HFFc6 (cell line): ENCODE data around the gene ADAMTS17. TPM values are rescaled to one million over a fixed set of nuclear protein-coding genes. Genes with fewer than 3 reads are reported as not detected.

Source experiments
- DNase-seq: peaks from one replicate; pipeline ENCODE4 v3.0.0-alpha.2; 2018
- H3K27ac Mint-ChIP-seq: 2 replicates; pipeline ENCODE4 v1.8.0; 2020; ENCODE audit warnings: mild to moderate bottlenecking, mixed read lengths
- H3K27me3 Mint-ChIP-seq: 2 replicates; pipeline ENCODE4 v1.8.0; 2021; ENCODE audit warnings: mild to moderate bottlenecking, moderate library complexity, mixed read lengths; ENCODE audit not compliant: insufficient read depth
- H3K36me3 Mint-ChIP-seq: 2 replicates; pipeline ENCODE4 v1.8.0; 2021; ENCODE audit warnings: low read depth, mixed read lengths
- H3K4me1 Mint-ChIP-seq: 2 replicates; pipeline ENCODE4 v1.8.0; 2020; ENCODE audit warnings: low read depth, mixed read lengths
- H3K4me3 Mint-ChIP-seq: 2 replicates; pipeline ENCODE4 v1.8.0; 2020; ENCODE audit warnings: mild to moderate bottlenecking, moderate library complexity, mixed read lengths
- H3K9me3 Mint-ChIP-seq: 2 replicates; pipeline ENCODE4 v1.8.0; 2020; ENCODE audit warnings: mild to moderate bottlenecking, mixed read lengths
- total RNA-seq, 6 experiments: library from RNA; stranded (reverse); fragmentation: NEBNext Ultra II Directional; extraction: Animal tissue kit (Norgen Biotek cat#: 25700); gene quantifications; 2 replicates in 1 of 6; 3 replicates in 5 of 6; pipeline ENCODE4 v1.2.3, GENCODE V29; 2021
- TF ChIP-seq, protein P1 (sequence below): fragments of 200-600 bp; sonication (generic); IDR thresholded peaks from 2 replicates; pipeline ENCODE4 v1.5.0; 2021; ENCODE audit warnings: antibody characterized with exemption, mild to moderate bottlenecking

The ADAMTS17 gene
- total RNA-seq, 6 experiments from 2014 or later: not detected

DNA sequence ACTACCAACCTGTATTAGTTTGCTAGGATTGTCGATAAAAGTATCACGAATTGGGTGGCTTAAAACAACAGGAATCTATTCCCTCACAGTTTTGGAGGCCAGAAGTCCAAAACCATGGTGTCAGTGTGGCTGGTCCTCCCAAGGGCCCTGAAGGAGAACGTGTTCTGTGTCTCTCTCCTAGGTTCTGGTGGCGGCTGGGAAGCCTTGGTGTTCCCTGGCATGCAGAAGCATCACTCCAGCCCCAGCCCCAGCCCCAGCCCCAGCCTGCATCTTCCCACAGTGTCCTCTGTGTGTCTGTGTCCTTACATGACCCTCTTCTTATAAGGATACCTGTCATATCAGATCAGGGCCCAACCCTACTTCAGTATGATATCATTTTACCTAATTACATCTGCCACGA is 336.1 kb downstream of the ADAMTS17 start:
- Mint-ChIP-seq H3K36me3 (no peaks in the 10 kb centered on the region), H3K27me3 (no peaks in the 10 kb centered on the region; the same call in 1 of the 2 replicates), H3K27ac (no peak overlapping the region), H3K4me1 (no peaks in the 10 kb centered on the region; the same call in 1 of the 2 replicates), H3K9me3 (peaks cover 72% of the 10 kb centered on the region), H3K4me3 (no peak overlapping the region)
- TF ChIP-seq, protein P1, sequence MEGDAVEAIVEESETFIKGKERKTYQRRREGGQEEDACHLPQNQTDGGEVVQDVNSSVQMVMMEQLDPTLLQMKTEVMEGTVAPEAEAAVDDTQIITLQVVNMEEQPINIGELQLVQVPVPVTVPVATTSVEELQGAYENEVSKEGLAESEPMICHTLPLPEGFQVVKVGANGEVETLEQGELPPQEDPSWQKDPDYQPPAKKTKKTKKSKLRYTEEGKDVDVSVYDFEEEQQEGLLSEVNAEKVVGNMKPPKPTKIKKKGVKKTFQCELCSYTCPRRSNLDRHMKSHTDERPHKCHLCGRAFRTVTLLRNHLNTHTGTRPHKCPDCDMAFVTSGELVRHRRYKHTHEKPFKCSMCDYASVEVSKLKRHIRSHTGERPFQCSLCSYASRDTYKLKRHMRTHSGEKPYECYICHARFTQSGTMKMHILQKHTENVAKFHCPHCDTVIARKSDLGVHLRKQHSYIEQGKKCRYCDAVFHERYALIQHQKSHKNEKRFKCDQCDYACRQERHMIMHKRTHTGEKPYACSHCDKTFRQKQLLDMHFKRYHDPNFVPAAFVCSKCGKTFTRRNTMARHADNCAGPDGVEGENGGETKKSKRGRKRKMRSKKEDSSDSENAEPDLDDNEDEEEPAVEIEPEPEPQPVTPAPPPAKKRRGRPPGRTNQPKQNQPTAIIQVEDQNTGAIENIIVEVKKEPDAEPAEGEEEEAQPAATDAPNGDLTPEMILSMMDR: no peak
- no peak for DNase-seq

DNA sequence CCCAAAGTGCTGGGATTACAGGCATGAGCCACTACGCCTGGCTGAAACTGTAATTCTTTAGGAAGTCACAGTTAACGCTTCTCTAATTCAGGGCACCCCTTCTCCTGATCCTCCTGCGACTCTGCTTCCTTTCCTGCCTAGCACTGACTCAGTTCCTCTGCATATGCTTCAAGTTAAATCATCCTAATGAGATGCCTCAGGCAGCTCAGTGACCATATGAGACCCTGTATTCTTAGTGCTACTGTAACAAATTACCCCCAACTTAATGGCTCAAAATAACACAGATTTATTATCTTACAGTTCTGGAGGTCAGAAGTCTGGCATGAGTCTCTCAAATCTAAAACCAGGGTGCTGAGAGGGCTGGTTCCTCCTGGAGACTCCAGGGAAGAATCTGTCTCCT is 336.8 kb downstream of the ADAMTS17 start:
- no peak overlapping the region for H3K27ac Mint-ChIP-seq
- no peaks in the 10 kb centered on the region; the same call in 1 of the 2 replicates for H3K4me1 Mint-ChIP-seq
- no peaks in the 10 kb centered on the region for H3K36me3 Mint-ChIP-seq
- no peak for DNase-seq
- no peak overlapping the region for H3K4me3 Mint-ChIP-seq
- TF ChIP-seq, protein P1: no peak
- H3K27me3 Mint-ChIP-seq: no peaks in the 10 kb centered on the region; the same call in 1 of the 2 replicates
- peaks cover 70% of the 10 kb centered on the region for H3K9me3 Mint-ChIP-seq

DNA sequence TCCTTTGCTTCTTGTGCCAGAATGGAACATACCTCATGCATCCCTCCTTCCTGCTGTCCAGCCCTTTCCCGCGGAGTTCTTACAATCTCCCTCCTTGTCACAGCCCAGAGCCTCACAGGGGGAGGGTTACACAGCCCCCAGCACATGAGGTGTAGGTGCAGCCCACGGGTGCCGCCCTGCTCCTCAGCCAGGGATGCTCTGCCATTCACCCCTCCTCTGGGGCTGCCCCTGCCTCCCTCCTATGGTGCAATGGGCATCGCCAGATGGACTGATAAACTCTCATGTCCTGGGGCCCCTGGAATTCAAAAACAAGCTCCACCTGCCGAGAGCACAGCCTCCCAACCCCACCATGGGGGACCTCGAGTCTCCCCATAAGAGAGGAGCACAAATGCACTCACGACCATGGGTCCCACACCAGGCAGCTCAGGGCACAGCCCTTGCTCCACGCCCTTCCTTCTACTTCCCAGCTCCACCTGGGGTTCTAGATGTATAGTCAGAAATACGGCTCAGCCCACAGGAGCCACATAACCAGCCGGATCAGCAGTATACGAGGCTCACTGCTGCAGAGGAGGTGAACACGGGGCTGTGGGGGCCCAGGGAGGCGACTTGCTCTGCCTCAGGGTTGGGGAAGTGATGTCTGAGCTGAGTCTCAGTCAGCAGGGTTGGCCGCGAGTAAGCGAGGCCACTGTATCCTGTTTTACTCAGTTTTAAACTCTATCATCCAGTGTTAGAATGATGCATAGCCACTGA is 338.8 kb downstream of the ADAMTS17 start:
- no peak overlapping the region for H3K27ac Mint-ChIP-seq
- peaks cover 55% of the 10 kb centered on the region for H3K9me3 Mint-ChIP-seq
- no peaks in the 10 kb centered on the region; the same call in 1 of the 2 replicates for H3K4me1 Mint-ChIP-seq
- no peak overlapping the region for H3K4me3 Mint-ChIP-seq
- TF ChIP-seq, protein P1: no peak
- peaks cover 4% of the 10 kb centered on the region; the same call in 1 of the 2 replicates for H3K27me3 Mint-ChIP-seq
- H3K36me3 Mint-ChIP-seq: no peaks in the 10 kb centered on the region
- no peak for DNase-seq

DNA sequence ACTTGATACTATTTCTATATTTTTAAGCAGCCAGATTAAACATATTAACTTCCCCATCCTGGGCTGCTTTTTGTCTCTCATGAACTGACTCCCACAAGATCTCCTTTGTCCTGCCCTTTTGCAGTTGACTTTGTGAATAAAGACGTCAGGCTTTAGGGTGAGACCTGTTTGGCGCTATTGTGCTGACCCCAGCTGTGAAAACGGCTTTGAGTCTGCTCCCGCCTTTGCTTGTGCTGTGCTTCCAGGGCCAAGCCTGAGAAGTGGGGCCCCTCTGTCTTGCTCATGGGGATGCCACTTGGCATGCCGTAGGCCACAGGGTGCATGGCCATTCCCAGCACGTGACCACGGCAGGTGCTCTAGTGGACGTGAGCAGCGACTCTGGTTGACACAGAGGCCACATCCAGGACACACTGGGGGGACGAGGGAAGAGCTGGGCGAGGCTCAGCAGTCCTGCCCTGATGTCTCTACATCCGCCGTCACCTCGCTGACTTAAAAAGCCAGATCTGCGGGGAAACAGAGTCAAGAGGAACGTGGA is 339.6 kb downstream of the ADAMTS17 start:
- Mint-ChIP-seq H3K27ac (no peak overlapping the region), H3K4me3 (no peak overlapping the region), H3K27me3 (peaks cover 6% of the 10 kb centered on the region; the same call in 1 of the 2 replicates), H3K9me3 (peaks cover 47% of the 10 kb centered on the region), H3K4me1 (no peaks in the 10 kb centered on the region; the same call in 1 of the 2 replicates), H3K36me3 (no peaks in the 10 kb centered on the region)
- no peak for DNase-seq
- TF ChIP-seq, protein P1: no peak

DNA sequence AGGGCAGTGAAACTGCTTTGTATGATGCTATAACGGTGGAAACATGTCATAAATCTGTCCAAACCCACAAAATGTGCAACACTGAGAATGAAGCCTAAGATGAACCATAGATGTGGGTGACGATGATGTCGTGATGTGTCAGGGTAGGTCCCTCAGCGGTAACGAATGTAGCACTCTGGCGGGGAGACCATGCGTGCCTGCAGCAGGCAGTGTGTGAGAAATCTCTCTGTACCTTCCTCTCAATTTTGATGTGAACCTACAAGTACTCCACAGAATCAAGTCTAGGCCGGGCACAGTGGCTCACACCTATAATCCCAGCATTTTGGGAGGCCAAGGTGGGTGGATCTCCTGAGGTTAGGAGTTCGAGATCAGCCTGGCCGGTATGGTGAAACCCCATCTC is 340.4 kb downstream of the ADAMTS17 start:
- TF ChIP-seq, protein P1: no peak
- no peak overlapping the region for H3K4me3 Mint-ChIP-seq
- no peaks in the 10 kb centered on the region; the same call in 1 of the 2 replicates for H3K4me1 Mint-ChIP-seq
- no peaks in the 10 kb centered on the region for H3K36me3 Mint-ChIP-seq
- DNase-seq: no peak
- peaks cover 39% of the 10 kb centered on the region for H3K9me3 Mint-ChIP-seq
- no peak overlapping the region for H3K27ac Mint-ChIP-seq
- H3K27me3 Mint-ChIP-seq: peaks cover 6% of the 10 kb centered on the region; the same call in 1 of the 2 replicates
